ENCODE results near the gene WWC1.

GRCh38 chr5:168446983-168447619 lies 155.7 kb downstream of the WWC1 start:
- TF ChIP-seq POLR2A (IDR thresholded peaks at IDR 0.05) = no peak
- TF ChIP-seq CTCF (IDR thresholded peaks at IDR 0.05) = no peak

Data from adrenal gland (tissue), 5 donors.